HEK293 (cell line): ENCODE results near the gene PKM.

Source experiments
- HOXD13 ChIP-seq: sonication (generic); formaldehyde crosslinking; IDR thresholded peaks from 2 replicates; pipeline ENCODE4 v1.8.0; 2022; ENCODE audit warnings: missing genetic modification reagents, borderline replicate concordance
- KLF8 ChIP-seq: fragments of 450-650 bp; formaldehyde crosslinking; IDR thresholded peaks from 2 replicates; pipeline ENCODE4 v1.5.1; 2016; ENCODE audit warnings: missing biosample characterization, missing genetic modification characterization
- ZNF138 ChIP-seq: fragments of 450-650 bp; formaldehyde crosslinking; IDR thresholded peaks from 2 replicates; pipeline ENCODE4 v1.5.1; 2016; ENCODE audit warnings: missing biosample characterization, missing genetic modification characterization, borderline replicate concordance
- ZNF2 ChIP-seq: fragments of 450-650 bp; formaldehyde crosslinking; IDR thresholded peaks from 2 replicates; pipeline ENCODE4 v1.5.1; 2016; ENCODE audit warnings: missing biosample characterization, missing genetic modification characterization
- ZNF37A ChIP-seq: fragments of 450-650 bp; IDR thresholded peaks from 2 replicates; pipeline ENCODE4 v1.5.1; 2018; ENCODE audit warnings: missing biosample characterization, missing genetic modification characterization
- ZNF830 ChIP-seq: fragments of 450-650 bp; IDR thresholded peaks from 2 replicates; pipeline ENCODE4 v1.5.0; 2018; ENCODE audit warnings: missing biosample characterization, missing genetic modification characterization, low read depth, mild to moderate bottlenecking, moderate library complexity
- TF ChIP-seq, protein P1 (sequence below): fragments of 450-650 bp; formaldehyde crosslinking; IDR thresholded peaks from 2 replicates; pipeline ENCODE4 v1.5.1; 2016; ENCODE audit warnings: missing biosample characterization, missing genetic modification characterization

DNA sequence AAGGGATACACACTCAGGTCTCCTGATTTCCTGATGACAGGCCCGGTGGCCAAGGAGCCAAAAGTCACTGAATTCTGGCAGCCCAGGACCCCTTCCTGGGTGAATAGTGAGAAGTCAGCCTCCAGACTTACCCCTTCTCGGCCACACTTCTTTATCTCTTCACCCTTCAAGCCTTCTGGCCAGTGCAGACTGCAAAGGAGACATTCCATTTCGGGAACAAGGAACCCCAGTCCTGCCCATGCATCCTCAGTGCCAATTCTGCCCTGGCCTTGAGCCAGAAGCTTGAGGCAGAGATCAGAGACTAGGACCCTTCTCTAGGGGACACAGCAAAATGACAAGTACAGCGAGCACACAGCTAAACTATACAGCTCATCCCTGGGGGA is 62.2 kb downstream of the PKM start:
- TF ChIP-seq KLF8 (tag by site-specific recombination), result no peak
- TF ChIP-seq, protein P1, sequence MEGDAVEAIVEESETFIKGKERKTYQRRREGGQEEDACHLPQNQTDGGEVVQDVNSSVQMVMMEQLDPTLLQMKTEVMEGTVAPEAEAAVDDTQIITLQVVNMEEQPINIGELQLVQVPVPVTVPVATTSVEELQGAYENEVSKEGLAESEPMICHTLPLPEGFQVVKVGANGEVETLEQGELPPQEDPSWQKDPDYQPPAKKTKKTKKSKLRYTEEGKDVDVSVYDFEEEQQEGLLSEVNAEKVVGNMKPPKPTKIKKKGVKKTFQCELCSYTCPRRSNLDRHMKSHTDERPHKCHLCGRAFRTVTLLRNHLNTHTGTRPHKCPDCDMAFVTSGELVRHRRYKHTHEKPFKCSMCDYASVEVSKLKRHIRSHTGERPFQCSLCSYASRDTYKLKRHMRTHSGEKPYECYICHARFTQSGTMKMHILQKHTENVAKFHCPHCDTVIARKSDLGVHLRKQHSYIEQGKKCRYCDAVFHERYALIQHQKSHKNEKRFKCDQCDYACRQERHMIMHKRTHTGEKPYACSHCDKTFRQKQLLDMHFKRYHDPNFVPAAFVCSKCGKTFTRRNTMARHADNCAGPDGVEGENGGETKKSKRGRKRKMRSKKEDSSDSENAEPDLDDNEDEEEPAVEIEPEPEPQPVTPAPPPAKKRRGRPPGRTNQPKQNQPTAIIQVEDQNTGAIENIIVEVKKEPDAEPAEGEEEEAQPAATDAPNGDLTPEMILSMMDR (tag by site-specific recombination), result no peak
- no peak for TF ChIP-seq ZNF830 (tag by site-specific recombination)
- no peak for TF ChIP-seq ZNF138
- no peak for TF ChIP-seq ZNF2
- no peak for TF ChIP-seq ZNF37A (tag by site-specific recombination)
- TF ChIP-seq HOXD13, result no peak
